Measurements from ENCODE around the gene PTPRO.
A peak's percentile ranks its signal among the peaks of the same experiment; 100 is the strongest.

PTPRO gene

GRCh38 chr12:15527201-15528080 is 205.1 kb downstream of the PTPRO start:
- DNase-seq (ENCODE audit: low spot score), result no peak

- DNase-seq (ENCODE audit: low spot score), result no peak
Measured at GRCh38 chr12:15528666-15529065, 206.4 kb downstream of the PTPRO start.

GRCh38 chr12:15530361-15530760 is 208.1 kb downstream of the PTPRO start:
- DNase-seq (ENCODE audit: low spot score), result no peak

GRCh38 chr12:15532364-15532977 is 210.2 kb downstream of the PTPRO start:
- peak; percentile 68 for DNase-seq (ENCODE audit: low spot score)

- DNase-seq (ENCODE audit: low spot score), result peak; percentile 49
Measured at GRCh38 chr12:15534322-15534721, 212.0 kb downstream of the PTPRO start.

GRCh38 chr12:15534874-15535273 is 212.6 kb downstream of the PTPRO start:
- no peak for DNase-seq (ENCODE audit: low spot score)

- DNase-seq (ENCODE audit: low spot score), result no peak
Measured at GRCh38 chr12:15535352-15535781, 213.1 kb downstream of the PTPRO start.

GRCh38 chr12:15536446-15536845 is 214.1 kb downstream of the PTPRO start:
- DNase-seq (ENCODE audit: low spot score), result no peak

GRCh38 chr12:15538881-15539280 is 216.6 kb downstream of the PTPRO start:
- no peak for DNase-seq (ENCODE audit: low spot score)

- no peak for DNase-seq (ENCODE audit: low spot score)
Measured at GRCh38 chr12:15540005-15540404, 217.7 kb downstream of the PTPRO start.

- no peak for DNase-seq (ENCODE audit: low spot score)
Measured at GRCh38 chr12:15540469-15540872, 218.2 kb downstream of the PTPRO start.

- no peak for DNase-seq (ENCODE audit: low spot score)
Measured at GRCh38 chr12:15541996-15542631, 219.8 kb downstream of the PTPRO start.

- no peak for DNase-seq (ENCODE audit: low spot score)
Measured at GRCh38 chr12:15543347-15543746, 221.0 kb downstream of the PTPRO start.

GRCh38 chr12:15544589-15544988 is 222.3 kb downstream of the PTPRO start:
- no peak for DNase-seq (ENCODE audit: low spot score)

- no peak for DNase-seq (ENCODE audit: low spot score)
Measured at GRCh38 chr12:15545334-15545733, 223.0 kb downstream of the PTPRO start.

- no peak for DNase-seq (ENCODE audit: low spot score)
Measured at GRCh38 chr12:15546102-15546701, 223.9 kb downstream of the PTPRO start.

GRCh38 chr12:15547063-15547462 is 224.8 kb downstream of the PTPRO start:
- no peak for DNase-seq (ENCODE audit: low spot score)

GRCh38 chr12:15547691-15548090 is 225.4 kb downstream of the PTPRO start:
- DNase-seq (ENCODE audit: low spot score), result no peak

GRCh38 chr12:15550793-15551192 is 228.5 kb downstream of the PTPRO start:
- no peak for DNase-seq (ENCODE audit: low spot score)

GRCh38 chr12:15555446-15555845 is 233.1 kb downstream of the PTPRO start:
- no peak for DNase-seq (ENCODE audit: low spot score)

GRCh38 chr12:15556411-15557102 is 234.2 kb downstream of the PTPRO start:
- no peak for DNase-seq (ENCODE audit: low spot score)
